Tibial nerve (tissue), 4 donors: Measurements from ENCODE around the gene HTT.

Experiments used
- EP300 ChIP-seq, 2 donors: sonication (generic); formaldehyde crosslinking; IDR thresholded peaks; one replicate each; pipeline ENCODE4 v1.6.1; 2017; ENCODE audit warnings: antibody characterized with exemption in 2 of 2, mild to moderate bottlenecking in 1 of 2
- POLR2A ChIP-seq, 2 donors: fragments of 450-650 bp; IDR thresholded peaks; one replicate each; pipeline ENCODE4 v1.6.1; 2017; ENCODE audit warnings: antibody characterized with exemption in 2 of 2, mild to moderate bottlenecking in 2 of 2, moderate library complexity in 2 of 2
- TF ChIP-seq, protein P1 (sequence below), 5 experiments: fragments of 200-600 bp in 3 of 5; fragments of 450-650 bp in 2 of 5; sonication (generic) in 3 of 5; IDR thresholded peaks; one replicate each; pipeline ENCODE4 v1.5.1; 2016 to 2019; ENCODE audit warnings: antibody characterized with exemption in 5 of 5, mild to moderate bottlenecking in 3 of 5, moderate library complexity in 2 of 5

DNA sequence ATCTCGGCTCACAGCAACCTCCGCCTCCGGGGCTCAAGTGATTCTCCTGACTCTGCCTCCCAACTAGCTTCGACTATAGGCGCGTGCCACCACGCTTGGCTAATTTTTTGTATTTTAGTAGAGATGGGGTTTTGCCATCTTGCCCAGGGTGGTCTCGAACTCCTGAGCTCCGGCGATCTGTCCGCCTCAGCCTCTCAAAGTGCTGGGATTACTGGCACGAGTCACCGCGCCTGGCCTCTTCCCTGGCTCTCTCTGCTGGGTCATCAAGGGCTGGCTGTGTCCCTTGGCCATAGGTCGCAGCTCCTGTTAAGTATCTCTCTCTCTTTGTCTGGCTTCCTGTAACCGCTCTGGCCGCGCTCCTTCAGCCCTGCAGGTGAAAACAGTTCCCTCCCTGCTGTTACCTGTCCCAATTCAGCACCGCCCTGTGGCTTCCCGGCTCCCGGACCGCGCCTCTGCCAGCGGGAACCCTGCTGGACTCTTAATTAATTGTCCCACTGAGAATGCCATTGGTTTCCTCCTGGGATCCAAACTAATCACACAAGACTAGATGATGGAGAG lies 217.0 kb downstream of the HTT start:
- TF ChIP-seq, protein P1, sequence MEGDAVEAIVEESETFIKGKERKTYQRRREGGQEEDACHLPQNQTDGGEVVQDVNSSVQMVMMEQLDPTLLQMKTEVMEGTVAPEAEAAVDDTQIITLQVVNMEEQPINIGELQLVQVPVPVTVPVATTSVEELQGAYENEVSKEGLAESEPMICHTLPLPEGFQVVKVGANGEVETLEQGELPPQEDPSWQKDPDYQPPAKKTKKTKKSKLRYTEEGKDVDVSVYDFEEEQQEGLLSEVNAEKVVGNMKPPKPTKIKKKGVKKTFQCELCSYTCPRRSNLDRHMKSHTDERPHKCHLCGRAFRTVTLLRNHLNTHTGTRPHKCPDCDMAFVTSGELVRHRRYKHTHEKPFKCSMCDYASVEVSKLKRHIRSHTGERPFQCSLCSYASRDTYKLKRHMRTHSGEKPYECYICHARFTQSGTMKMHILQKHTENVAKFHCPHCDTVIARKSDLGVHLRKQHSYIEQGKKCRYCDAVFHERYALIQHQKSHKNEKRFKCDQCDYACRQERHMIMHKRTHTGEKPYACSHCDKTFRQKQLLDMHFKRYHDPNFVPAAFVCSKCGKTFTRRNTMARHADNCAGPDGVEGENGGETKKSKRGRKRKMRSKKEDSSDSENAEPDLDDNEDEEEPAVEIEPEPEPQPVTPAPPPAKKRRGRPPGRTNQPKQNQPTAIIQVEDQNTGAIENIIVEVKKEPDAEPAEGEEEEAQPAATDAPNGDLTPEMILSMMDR (IDR thresholded peaks at IDR 0.05) = no peak
- TF ChIP-seq POLR2A (IDR thresholded peaks at IDR 0.05) (no peak), EP300 (IDR thresholded peaks at IDR 0.05) (no peak)
